GM18498 (cell line): Measurements from ENCODE around the gene RCN1.
"Not testable (repeated sequence)": the region's sequence is repeated elsewhere in the genome, so short reads cannot be mapped to it uniquely, and the experiment has no call there.

ENCODE experiments used
- ATAC-seq: cut with Tn5 transposase; IDR thresholded peaks from one replicate; pipeline ENCODE4 v1.9.1; 2021; ENCODE audit warnings: mild to moderate bottlenecking, moderate library complexity; ENCODE audit not compliant: unreplicated experiment

The RCN1 gene

DNA sequence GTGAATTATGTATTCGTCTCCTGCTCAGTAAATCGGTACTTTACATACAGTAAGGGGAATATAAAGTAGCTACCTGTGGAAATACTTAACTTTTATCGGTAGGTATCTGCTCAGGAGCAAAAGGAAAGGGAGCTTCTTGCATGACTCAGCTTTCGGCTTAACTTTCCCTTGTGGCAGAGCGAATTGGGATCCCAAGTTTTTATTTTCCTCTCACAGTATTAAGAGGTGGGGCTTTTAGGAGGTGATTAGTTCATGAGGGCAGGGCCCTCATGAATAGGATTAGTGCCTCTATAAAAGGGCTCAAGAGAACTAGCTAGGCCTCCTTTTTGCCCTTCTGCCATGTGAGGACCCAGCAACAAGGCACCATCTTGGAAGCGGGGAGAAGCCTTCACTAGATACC, 18.7 kb downstream of the RCN1 start:
- no peak for ATAC-seq

DNA sequence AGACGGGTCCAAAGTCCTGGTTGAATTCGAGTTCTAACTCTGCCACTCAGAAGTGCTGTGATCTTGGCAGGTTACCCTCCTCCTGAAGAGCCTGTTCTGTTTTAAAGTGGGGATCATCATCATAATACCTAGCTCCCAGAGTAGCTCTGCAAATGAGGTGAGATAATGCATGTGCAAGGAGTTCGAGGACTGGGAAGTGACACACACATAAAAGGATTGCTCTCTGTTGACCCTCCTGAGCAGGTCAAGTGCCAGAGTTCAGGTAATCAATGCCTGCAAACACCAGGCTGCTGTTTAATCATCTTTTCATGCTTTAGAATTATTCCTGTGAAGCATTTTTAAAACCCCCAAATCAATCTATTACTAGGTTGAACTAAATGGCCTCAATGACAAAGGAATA, 19.9 kb downstream of the RCN1 start:
- ATAC-seq: no peak

DNA sequence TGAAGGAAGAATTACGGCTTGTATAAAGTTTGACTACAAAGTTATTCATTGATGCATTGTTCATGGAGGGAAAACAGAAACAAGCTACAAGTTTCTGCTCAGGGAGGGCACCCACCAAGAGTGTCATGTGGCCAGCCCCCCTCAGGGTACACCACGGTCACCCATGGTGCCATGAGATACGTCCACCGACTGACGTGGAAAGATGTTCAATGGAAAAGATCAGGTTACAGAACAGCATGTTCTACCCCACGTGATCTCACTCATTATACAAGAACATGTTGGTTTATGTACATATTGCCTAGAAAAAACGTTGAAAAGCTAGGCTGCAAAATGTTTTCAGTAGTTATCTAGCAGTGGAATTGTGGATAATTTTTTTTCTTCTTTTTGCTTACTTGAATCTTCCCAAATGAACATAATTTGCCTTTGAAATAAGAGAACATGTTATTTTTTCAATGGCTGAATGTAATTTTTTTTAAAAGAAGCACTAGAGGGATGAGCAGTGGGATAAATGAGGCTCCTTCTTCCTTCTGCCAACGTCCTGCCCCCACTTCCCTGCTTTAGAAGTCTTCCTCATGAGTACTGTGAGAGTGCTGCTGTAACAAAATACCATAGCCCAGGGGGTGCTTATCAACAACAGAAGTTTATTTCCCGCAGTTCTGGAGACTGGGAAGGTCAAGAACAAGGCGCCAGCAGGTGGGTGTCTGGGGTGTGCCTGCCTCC, 22.5 kb downstream of the RCN1 start:
- ATAC-seq: no peak

DNA sequence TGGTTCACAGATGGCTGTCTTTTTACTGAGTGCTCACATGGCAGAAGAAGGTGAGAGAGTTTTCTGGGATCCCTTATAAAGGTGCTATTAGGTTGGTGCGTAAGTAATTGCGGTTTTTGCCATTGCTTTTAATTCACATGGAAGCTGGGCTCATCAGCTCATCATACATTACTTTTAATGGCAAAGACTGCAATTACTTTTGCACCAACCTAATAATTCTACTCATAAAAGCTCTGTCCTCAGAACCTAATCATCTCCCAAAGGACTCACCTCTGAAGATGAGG, 23.0 kb downstream of the RCN1 start:
- no peak for ATAC-seq

DNA sequence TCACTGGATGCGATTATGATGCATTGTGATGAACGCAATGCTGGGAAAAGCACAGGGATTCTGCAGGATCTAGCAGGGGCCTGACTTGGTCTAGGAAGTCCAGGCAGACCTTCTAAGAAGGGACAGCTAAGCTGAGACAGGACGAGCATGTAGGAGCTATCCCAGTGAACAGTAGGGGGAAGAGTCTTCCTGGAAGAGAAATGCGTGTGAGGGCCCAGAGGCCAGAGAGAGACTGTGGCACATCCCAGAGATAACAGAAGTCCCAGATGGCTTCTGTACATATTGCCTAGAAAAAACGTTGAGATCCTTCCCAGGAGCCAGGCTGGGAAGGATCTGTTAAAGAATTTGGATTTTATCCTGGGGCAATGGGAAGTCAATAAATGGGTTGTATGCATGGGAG, 24.6 kb downstream of the RCN1 start:
- ATAC-seq: no peak

DNA sequence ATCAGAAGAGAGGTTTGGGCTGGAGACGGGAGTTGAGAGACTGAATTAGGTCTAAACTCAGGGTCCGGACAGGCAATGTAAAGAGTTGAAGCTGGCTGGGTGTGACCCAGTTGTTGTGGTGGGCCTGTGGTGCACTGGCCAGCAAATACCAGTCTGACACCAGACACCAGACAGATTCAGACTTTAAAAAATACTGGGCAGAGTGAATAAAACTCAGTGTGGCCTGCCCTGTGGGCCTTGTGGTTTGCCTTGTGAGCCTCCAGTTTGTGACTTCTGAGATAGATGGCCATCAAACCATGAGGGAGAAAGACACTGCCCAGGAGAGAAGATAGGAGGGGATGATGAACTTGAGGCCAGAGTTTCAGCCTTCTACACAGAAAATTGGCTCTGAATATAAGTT, 25.8 kb downstream of the RCN1 start:
- ATAC-seq: no peak

DNA sequence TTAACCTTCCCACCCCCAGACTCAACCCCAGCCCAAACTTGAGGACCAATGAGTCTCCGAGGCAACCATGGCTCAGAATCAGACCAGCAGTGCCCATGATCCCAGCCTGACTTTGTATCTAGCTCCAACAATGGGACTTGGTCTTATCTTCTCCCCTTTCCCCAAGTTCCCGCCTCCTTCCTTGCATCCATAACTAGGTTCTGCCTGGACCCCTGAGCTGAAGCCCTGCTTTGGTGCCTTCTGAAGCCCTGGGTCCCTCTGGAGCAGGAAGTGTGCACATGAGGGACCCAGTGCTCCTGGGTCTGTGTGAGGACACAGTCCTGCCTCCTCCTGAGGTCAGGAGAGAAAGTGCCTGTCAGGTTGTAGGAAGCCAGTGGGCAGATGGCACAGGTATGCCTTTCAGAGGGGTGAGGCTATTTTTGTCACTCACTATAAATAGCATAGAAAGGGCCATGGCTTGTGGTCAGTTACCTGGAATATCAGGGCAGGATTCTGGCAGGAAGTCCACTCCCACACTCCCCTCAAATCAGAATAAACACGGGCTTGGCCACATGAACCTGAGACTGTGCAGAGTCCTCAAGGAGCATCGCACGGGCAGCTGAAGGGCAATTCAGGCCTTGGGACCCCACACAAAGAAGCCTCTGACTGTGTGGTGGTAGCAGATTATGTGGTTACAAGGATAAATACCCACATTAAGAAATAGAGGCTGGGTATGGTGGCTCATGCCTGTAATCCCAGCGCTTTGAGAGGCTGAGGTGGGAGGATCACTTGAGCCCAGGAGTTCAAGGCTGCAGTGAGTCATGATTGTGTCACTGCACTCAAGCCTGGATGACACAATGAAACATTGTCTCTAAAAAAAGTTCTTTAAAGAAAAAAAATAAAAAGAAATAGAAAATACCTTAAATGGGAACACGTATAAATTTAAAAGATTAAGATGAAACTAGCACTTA, 27.4 kb downstream of the RCN1 start:
- ATAC-seq: no peak

DNA sequence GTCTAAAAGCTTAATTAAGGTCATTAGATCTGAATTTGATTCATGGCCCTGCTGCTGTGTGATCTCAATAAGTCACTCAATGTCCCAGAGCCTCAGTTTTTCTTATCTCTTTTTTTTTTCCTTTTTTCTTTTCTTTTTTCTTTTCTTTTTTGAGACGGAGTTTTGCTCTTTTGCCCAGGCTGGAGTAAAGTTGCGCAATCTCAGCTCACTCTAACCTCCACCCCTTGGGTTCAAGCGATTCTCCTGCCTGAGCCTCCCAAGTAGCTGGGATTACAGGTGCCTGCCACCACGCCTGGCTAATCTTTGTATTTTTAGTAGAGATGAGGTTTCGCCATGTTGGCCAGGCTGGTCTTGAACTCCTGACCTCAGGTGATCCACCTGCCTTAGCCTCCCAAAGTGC, 28.3 kb downstream of the RCN1 start:
- ATAC-seq: not testable (repeated sequence)

DNA sequence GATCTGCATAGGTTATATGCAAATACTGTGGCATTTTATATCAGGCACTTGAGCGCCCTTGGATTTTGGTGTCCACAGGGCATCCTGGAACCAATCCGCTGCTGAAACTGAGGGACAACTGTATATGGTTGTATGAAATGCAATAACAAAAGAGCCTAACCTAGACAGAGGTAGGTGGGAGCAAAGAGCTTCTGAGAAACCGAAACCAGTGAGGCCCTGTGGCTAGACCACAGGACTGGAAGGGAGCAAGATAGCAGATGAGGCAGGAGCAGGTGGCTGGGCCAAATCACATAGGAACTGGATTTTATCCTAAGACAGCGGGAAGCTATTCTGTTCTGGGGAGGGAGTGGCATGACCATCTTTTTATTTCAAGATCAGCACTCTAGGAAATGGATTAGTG, 30.1 kb downstream of the RCN1 start:
- peak; percentile 66 for ATAC-seq

DNA sequence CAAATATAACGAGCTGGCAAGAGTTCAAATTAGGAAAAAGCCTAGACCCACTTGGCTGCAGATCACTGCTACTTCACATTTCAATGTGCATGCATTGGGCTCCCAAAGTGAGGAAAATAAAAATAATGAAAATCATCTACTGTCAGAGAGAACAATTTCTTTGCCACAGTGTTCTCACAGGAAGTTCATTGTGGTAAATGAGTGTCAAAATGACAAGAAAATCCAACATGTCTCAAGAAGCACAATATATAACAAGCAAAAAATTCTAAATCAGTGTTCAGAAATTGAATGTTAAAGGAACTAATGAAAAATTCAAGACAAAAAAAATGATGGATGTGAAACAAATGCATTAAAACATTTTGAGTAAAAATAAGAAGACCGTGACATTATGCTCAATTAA, 31.3 kb downstream of the RCN1 start:
- ATAC-seq: no peak

DNA sequence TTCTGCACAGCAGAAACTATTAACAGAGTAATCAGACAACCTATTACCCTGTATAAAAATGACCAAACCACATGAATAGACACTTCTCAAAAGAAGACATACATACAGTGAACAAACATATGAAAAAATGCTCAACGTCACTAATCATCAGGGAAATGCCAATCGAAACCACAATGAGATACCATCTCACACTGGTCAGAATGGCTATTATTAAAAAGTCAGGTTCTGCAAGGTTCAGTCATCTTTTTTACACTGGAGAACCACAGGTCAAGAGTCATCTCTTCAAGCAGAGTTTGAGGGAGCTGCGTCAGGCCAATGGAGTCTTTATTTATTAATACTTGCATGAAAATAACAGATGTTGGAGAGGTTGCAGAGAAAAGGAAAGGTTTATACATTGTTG, 40.4 kb downstream of the RCN1 start:
- ATAC-seq: no peak

DNA sequence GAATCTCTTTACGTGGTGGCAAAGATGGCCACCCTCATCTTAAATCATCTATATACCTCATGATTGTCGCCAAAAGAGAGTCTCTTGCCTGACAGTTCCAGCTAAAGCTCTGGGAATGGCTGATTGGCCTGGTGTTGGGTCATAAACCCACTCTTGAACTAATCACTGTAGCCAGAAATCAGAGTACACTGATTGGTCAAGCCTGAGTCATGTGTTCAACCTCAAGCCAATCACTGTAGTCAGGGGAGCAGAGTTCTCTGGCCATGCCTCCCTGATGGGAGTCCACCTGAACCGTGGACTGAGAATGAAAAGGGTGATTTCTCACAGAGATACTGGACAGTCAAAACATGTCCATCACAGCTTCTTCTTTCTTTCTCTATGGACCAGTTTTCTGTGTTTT, 45.8 kb downstream of the RCN1 start:
- ATAC-seq: no peak

DNA sequence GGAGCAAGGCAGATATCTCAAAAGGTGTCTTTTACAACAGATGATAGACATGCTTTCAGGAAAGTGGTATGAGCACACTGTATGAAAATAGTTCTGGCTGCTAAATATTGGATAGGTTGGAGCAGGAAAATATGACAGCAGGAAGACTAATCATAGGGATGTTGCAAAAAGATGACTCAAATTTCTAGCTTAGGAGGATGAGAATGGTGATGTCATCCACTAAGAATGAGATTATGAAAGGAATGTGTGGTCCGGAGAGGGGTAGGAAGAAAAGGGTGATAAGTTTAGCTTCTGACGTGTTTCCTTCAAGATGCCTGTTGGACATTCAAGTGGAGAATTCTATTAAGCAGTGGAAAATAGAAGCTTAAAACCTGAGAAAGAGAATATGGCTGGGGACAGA, 46.4 kb downstream of the RCN1 start:
- ATAC-seq: no peak

DNA sequence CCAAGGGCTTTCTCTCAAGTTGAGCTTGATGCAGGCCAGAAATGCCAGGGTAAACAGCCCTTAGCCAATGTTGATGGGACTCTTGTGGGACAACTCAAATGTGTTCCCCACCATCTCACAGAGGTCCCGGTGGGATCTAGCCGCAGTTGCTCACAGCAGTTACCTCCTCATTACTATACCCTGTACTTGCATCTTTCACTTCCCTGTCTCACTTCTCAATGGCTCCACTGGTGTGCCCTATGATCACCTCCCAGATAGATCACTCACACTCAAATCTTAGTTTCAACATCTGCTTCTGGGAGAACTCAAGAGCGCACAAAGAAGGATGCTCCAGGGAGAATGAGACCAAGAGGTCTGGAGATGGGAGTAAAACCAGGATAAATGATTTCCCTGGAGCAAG, 47.0 kb downstream of the RCN1 start:
- ATAC-seq: peak; percentile 55

DNA sequence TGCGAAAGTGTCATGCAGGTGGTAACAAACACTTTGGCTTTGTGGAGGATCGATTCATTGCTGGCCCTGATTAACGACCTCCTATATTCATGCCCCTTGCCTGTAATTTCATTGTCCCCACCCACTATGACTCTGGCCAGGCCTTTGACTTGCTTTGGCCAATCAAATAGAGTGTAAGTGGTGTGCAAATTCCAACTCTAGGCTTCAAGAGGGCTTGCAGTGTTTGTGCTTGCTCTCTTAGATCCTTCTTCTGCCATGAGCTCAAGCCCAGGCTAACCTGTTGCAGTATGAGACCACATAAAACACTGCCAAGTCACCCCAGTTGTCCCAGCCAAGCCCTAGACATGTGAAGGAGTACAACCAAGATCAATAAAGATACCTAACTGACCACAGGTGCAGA, 48.0 kb downstream of the RCN1 start:
- ATAC-seq: no peak

DNA sequence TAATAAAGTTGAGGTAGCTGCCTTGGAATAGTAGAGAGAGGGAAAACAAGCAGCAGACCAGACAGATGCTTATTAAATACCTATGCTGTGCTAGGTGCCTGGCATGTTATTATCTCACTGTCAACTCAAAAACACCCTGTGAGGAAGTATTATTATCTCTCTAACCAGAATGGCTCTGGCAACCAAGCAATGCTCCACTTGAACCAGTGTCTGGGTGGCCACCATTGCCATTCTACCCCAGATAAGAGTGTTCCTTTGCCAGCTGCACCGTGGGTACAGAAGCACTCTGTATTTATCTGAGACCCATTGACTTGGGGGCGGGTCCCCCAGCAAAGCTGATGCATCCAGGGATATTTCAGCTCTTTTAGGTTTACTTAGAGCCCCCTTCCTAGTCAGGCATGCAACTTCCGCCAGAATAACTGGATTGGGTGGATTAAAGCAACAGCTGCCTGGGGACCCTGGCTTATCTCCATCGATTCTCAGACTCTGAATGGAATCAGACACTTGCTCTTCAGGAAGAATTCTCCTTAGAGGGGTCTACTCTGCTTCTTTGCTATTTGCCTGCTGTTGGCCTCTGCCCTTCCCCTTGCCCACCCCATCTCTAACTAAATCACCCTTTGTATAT, 49.1 kb downstream of the RCN1 start:
- ATAC-seq: no peak

DNA sequence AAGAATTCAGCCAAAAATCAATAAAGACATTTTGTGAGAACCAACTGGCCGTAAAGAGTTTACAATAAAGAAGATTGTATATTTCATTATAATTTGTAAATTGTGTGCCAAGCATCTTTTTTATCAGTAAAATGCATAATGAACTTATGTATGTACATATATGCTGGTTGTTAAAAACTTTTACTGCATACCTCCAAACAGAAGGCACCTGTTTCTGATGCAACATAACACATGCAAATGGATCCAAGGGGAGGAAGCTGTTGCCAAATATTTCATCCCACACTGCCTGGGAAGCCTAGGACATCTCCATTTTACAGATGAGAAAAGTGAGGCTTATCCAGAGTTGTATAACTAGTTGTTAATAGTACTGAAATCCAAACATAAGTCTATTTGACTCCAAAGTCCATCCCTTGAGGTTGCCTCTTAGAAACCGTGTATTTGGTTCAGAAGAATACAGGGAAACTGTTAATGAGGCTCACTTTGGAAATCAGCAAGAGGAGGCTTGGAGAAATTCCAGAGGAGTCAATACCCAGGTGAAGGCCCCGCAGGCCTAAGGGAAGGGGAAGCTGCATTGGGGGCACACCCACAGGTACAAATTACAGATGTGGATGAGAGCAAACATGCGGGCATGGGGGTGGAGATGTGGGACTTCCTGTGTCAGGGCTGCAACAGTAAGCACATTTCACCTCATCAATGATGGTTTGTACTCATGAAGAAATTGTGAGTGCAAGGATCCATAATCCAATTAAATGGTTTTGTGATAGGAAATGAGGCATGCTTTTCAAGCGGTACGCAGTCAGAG, 51.1 kb downstream of the RCN1 start:
- ATAC-seq: no peak

DNA sequence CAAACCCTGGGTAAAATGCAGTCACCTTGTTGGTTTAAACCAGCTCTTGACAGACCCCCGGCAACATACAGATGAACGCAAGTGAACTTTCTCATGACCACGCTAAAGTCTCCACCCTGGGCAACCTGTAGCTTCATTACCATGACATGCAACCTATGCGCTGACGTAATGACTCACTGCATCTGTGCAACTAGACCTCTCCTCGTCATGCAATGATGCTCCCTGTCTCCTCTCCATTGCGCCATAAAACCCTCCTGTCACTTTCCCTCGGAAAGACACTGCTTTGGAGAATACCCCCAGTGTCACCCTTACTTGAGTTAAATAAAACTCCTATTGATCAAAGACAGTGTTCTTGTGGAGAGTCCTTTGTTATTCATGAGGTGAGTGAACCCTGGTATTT, 52.5 kb downstream of the RCN1 start:
- ATAC-seq: no peak

DNA sequence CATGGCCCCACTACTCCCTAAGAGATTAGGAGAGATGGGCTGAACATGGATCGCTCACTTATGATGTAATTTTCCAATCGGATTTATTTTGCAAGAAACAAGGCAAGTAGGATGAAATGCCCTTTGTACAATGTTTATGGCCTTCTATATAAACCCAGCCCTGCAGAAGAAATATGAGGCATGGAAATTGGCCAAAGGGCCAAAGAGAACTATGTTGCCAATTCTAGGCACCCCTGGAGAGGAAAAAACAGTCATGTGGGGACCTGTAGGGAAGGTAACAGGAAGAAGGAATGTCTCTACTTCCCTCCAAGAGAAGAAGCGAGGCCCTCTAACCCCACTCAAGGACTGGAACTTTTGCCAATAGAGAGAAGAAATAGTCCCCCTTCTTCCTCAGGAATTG, 54.4 kb downstream of the RCN1 start:
- no peak for ATAC-seq

DNA sequence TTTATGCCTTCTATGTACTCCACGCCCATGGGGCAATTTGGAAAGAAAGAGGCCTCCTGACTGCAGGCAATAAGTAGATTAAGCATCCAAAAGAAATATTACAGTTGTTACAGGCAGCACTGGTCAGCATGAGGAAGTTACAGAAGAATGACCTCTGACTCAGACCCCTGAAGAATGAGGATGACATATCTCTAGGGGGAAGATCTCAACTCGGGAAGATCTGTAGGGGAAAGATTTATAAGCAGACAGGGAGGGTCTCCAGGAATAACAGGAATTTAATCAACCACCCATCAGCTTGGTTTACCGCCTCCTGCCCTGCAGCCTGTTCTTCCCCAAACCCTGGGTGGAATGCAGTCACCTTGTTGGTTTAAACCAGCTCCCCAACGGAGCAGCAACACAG, 58.0 kb downstream of the RCN1 start:
- ATAC-seq: no peak

DNA sequence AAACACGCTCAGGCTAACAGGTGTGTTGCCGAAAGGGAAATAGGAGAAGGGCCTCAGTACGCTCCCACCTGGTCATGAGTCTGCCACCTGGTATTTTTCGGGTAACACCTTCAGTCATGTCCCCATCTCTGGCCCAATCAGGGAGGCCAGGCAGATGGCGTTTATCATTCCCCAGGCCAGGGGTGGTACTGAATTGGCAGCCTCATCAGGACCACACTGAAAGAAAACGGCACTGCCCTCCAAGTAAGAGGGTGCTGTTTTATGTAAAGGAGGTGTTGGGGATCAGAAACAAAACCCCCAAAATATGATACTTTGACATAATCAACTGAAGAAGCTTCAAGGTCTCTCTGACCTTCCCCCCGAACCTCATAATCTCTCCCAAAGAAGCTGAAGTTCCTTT, 58.9 kb downstream of the RCN1 start:
- no peak for ATAC-seq
